ENCODE results near the gene ADAMTSL3.

ADAMTSL3 gene

DNA sequence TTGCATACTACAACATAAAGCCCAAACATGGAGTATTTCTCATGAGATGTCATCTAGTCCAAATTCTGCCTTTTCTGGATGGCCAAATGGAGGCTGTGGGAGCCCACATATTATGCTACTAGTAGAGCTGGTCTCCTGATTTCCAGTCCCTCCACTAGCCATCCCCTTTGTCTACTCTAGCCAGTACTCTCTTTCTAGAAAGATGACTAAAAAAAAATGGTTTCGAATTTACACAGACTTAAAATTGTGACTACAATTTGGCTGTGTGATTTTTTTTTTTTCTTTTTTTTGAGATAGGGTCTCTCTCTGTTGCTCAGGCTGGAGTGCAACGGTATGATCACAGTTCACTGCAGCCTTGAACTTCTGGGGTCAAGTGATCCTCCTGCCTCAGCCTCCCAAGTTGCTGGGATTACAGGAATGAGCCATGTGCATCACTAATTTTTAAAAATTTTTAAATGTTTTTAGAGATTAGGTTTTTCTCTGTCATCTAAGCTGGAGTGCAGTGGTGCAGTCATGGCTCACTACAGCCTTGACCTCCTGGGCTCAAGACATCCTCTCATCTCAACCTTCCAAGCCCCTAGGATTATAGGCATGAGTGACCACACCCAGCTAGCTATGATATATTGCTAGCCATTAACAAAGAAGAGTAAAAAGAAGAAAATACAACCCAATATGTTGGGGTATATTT lies 273.9 kb downstream of the ADAMTSL3 start:
- no peak overlapping the region for H3K27ac ChIP-seq
- H3K4me2 ChIP-seq (ENCODE audit: low read length) = no peak overlapping the region
- H3K36me3 ChIP-seq (ENCODE audit: control insufficient read depth, insufficient read depth, low read length) = no peaks in the 10 kb centered on the region
- TF ChIP-seq, protein P1, sequence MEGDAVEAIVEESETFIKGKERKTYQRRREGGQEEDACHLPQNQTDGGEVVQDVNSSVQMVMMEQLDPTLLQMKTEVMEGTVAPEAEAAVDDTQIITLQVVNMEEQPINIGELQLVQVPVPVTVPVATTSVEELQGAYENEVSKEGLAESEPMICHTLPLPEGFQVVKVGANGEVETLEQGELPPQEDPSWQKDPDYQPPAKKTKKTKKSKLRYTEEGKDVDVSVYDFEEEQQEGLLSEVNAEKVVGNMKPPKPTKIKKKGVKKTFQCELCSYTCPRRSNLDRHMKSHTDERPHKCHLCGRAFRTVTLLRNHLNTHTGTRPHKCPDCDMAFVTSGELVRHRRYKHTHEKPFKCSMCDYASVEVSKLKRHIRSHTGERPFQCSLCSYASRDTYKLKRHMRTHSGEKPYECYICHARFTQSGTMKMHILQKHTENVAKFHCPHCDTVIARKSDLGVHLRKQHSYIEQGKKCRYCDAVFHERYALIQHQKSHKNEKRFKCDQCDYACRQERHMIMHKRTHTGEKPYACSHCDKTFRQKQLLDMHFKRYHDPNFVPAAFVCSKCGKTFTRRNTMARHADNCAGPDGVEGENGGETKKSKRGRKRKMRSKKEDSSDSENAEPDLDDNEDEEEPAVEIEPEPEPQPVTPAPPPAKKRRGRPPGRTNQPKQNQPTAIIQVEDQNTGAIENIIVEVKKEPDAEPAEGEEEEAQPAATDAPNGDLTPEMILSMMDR (IDR thresholded peaks at IDR 0.05) = no peak
- H3K27me3 ChIP-seq (ENCODE audit: control insufficient read depth, insufficient read depth, low read length) = no peaks in the 10 kb centered on the region
- H3K4me1 ChIP-seq = no peaks in the 10 kb centered on the region
- H3K4me3 ChIP-seq (ENCODE audit: low read depth, low read length) = no peak overlapping the region
- H3K9ac ChIP-seq = no peak overlapping the region
- no peak overlapping the region for H2AFZ ChIP-seq
- no peaks in the 10 kb centered on the region for H3K79me2 ChIP-seq
- no peaks in the 10 kb centered on the region for H3K9me3 ChIP-seq (ENCODE audit: control insufficient read depth, low read length)

DNA sequence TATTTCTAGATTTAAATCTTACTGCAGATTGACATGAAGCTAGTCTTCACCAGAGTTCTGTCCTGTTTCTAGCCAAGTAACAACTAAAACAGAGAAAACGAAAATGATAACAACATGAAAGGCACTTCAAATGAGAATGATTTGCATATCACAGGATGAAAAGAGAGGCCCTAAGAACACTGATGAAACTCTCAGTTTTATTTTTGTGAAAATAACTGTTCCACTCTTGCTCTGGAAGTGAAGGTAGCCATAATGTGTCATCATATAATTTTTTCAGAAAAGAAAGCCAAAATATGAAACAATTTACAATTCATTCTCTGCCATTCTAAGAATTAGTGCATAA lies 274.4 kb downstream of the ADAMTSL3 start:
- no peak overlapping the region for H2AFZ ChIP-seq
- TF ChIP-seq, protein P1 (IDR thresholded peaks at IDR 0.05) = no peak
- H3K27ac ChIP-seq = no peak overlapping the region
- H3K9ac ChIP-seq = no peak overlapping the region
- no peak overlapping the region for H3K4me2 ChIP-seq (ENCODE audit: low read length)
- H3K27me3 ChIP-seq (ENCODE audit: control insufficient read depth, insufficient read depth, low read length) = no peaks in the 10 kb centered on the region
- no peaks in the 10 kb centered on the region for H3K4me1 ChIP-seq
- no peaks in the 10 kb centered on the region for H3K36me3 ChIP-seq (ENCODE audit: control insufficient read depth, insufficient read depth, low read length)
- no peak overlapping the region for H3K4me3 ChIP-seq (ENCODE audit: low read depth, low read length)
- no peaks in the 10 kb centered on the region for H3K9me3 ChIP-seq (ENCODE audit: control insufficient read depth, low read length)
- no peaks in the 10 kb centered on the region for H3K79me2 ChIP-seq

DNA sequence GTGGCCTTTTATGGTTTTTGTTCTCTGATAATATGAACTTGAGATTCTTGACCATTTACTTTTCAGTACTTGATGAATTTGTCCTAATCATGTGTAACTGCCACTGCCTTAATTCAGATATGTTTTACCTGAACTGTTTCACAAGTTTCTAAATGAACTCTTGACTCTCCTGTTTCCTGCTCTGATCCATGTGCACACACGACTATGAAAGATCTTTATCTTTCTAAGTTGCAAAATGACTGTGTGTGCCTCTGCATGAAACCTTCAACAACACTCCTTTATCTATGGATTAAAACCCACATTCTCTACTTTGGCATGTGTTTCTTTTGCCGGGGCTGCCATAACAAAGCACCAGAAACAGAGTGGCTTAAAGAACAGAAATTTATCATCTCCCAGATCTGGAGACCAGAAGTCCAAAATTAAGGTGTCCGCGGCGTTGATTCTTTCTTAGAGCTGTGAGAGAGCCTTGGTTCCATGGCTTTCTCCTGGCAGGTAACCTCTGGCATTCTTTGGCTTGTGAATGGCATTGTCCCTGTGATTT lies 275.0 kb downstream of the ADAMTSL3 start:
- Histone ChIP-seq H3K27ac (no peak overlapping the region), H2AFZ (no peak overlapping the region), H3K36me3 (ENCODE audit: control insufficient read depth, insufficient read depth, low read length) (no peaks in the 10 kb centered on the region), H3K79me2 (no peaks in the 10 kb centered on the region), H3K4me3 (ENCODE audit: low read depth, low read length) (no peak overlapping the region), H3K4me1 (no peaks in the 10 kb centered on the region), H3K4me2 (ENCODE audit: low read length) (no peak overlapping the region), H3K9ac (no peak overlapping the region), H3K27me3 (ENCODE audit: control insufficient read depth, insufficient read depth, low read length) (no peaks in the 10 kb centered on the region), H3K9me3 (ENCODE audit: control insufficient read depth, low read length) (no peaks in the 10 kb centered on the region)
- TF ChIP-seq, protein P1 (IDR thresholded peaks at IDR 0.05) = no peak

DNA sequence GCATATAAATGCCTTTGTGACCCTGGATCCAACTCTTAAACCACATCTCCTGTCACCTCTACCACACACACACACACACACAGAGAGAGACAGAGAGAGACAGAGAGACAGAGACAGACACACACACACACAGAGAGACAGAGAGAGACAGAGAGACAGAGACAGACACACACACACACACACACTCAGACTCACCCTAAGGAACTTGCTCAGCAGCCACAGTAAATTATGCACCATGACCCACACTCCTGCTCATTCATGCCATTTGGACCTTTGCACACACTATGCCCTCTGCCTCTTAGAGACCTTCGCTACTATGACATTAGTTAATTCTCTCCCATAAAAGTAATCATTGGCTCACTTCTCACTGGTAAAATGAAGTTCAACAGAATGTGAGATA lies 275.7 kb downstream of the ADAMTSL3 start:
- TF ChIP-seq, protein P1 (IDR thresholded peaks at IDR 0.05) = no peak
- H3K4me3 ChIP-seq (ENCODE audit: low read depth, low read length) = no peak overlapping the region
- no peak overlapping the region for H3K9ac ChIP-seq
- no peak overlapping the region for H2AFZ ChIP-seq
- H3K9me3 ChIP-seq (ENCODE audit: control insufficient read depth, low read length) = no peaks in the 10 kb centered on the region
- no peaks in the 10 kb centered on the region for H3K4me1 ChIP-seq
- no peaks in the 10 kb centered on the region for H3K79me2 ChIP-seq
- no peaks in the 10 kb centered on the region for H3K36me3 ChIP-seq (ENCODE audit: control insufficient read depth, insufficient read depth, low read length)
- no peaks in the 10 kb centered on the region for H3K27me3 ChIP-seq (ENCODE audit: control insufficient read depth, insufficient read depth, low read length)
- H3K27ac ChIP-seq = no peak overlapping the region
- H3K4me2 ChIP-seq (ENCODE audit: low read length) = no peak overlapping the region
